ENCODE results near the gene PIGT. TPM values are rescaled to one million over a fixed set of nuclear protein-coding genes. Genes with fewer than 3 reads are reported as not detected.

Gene PIGT
- polyA plus RNA-seq (2012; ENCODE audit: low read depth, missing spikeins) = 26.8 TPM

DNA sequence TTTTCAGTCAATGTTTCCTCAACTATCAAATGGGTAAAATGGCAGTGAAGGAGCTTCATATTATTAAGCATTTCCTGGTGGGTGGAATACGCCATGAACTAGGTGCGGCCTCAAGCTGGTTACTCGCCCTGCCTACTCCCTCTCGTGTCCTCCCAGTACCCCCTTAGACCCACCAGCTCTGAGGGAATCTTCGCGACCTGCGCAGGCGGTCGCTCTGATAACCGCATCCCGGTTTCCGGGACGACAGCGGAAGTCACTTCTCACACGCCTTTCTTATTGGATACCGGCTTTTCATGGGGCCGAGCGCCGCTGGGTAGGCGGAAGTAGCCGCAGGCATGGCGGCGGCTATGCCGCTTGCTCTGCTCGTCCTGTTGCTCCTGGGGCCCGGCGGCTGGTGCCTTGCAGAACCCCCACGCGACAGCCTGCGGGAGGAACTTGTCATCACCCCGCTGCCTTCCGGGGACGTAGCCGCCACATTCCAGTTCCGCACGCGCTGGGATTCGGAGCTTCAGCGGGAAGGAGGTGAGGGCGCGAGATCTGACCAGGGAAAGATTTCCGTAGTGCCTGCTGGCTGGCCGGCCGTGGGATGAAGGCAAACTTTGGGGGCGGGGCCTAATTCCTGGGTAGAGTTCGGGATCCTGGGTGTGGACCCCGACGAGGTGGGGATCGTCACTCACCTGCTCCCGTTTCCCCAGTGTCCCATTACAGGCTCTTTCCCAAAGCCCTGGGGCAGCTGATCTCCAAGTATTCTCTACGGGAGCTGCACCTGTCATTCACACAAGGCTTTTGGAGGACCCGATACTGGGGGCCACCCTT is at the start of gene PIGT:
Gene PIGT, plus strand, starts transcription at position 320 of the 816 bp plus-strand sequence. Its CDS starts 16 bp downstream, at position 336.
- no peak for TF ChIP-seq POU2F2 (IDR thresholded peaks at IDR 0.05; ENCODE audit: low read depth, low read length)
- TF ChIP-seq POLR2A (IDR thresholded peaks at IDR 0.05; ENCODE audit: low read depth, low read length) = peak; percentile 92
- TF ChIP-seq TAF1 (IDR thresholded peaks at IDR 0.05; ENCODE audit: low read depth, low read length) = peak; percentile 65
- peak; percentile 40 for TF ChIP-seq SPI1 (IDR thresholded peaks at IDR 0.05; ENCODE audit: low read depth, low read length)
- peak; percentile 86 for TF ChIP-seq POLR2AphosphoS5 (IDR thresholded peaks at IDR 0.05; ENCODE audit: low read depth, low read length)
- peak; percentile 70 for DNase-seq (ENCODE audit: insufficient read length, low spot score)
- FAIRE-seq = peak; percentile 89

DNA sequence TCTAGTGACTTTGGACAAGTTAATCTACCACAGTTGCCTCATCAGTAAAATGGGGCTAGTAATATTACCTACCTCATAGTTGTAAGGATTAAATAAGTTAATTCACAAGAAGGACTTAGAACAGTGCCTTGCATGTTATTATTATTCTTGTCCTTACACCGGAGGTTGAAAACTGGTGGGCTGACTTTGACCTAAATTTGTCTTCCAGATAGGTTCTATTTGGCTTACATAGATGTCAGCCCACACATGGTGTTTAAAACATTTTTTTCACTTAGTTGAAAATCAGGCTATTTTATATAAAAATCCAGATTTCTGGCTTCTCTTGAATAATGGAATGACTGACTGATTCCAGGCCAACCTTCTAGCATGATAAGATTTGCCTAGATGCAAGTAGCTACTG is 49.7 kb upstream of the PIGT start:
- no peak for TF ChIP-seq POU2F2 (IDR thresholded peaks at IDR 0.05; ENCODE audit: low read depth, low read length)
- TF ChIP-seq SPI1 (IDR thresholded peaks at IDR 0.05; ENCODE audit: low read depth, low read length) = no peak
- no peak for TF ChIP-seq TAF1 (IDR thresholded peaks at IDR 0.05; ENCODE audit: low read depth, low read length)
- no peak for TF ChIP-seq POLR2AphosphoS5 (IDR thresholded peaks at IDR 0.05; ENCODE audit: low read depth, low read length)
- TF ChIP-seq PAX5 (IDR thresholded peaks at IDR 0.05; ENCODE audit: insufficient read depth, low read length, severe bottlenecking) = no peak
- no peak for TF ChIP-seq POLR2A (IDR thresholded peaks at IDR 0.05; ENCODE audit: low read depth, low read length)
- DNase-seq (ENCODE audit: insufficient read length, low spot score) = no peak
- FAIRE-seq = no peak

DNA sequence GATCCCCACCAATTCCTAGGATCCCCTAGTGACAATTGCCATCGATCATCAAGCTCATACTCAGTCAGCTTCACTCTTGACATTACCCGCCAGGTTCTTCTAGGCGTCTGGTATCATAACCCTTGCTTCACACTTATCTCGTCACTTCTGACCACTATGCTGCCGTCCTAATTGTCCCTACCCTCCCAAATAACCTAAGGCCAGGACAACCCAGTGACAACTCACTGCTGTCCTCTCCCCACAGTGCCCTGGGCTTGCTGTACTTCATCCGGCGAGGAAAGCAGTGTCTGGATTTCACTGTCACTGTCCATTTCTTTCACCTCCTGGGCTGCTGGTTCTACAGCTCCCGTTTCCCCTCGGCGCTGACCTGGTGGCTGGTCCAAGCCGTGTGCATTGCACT is 49.3 kb upstream of the PIGT start:
- no peak for FAIRE-seq
- DNase-seq (ENCODE audit: insufficient read length, low spot score) = no peak
- TF ChIP-seq POLR2AphosphoS5 (IDR thresholded peaks at IDR 0.05; ENCODE audit: low read depth, low read length) (no peak), PAX5 (IDR thresholded peaks at IDR 0.05; ENCODE audit: insufficient read depth, low read length, severe bottlenecking) (no peak), TAF1 (IDR thresholded peaks at IDR 0.05; ENCODE audit: low read depth, low read length) (no peak), POLR2A (IDR thresholded peaks at IDR 0.05; ENCODE audit: low read depth, low read length) (no peak), SPI1 (IDR thresholded peaks at IDR 0.05; ENCODE audit: low read depth, low read length) (no peak), POU2F2 (IDR thresholded peaks at IDR 0.05; ENCODE audit: low read depth, low read length) (no peak)

DNA sequence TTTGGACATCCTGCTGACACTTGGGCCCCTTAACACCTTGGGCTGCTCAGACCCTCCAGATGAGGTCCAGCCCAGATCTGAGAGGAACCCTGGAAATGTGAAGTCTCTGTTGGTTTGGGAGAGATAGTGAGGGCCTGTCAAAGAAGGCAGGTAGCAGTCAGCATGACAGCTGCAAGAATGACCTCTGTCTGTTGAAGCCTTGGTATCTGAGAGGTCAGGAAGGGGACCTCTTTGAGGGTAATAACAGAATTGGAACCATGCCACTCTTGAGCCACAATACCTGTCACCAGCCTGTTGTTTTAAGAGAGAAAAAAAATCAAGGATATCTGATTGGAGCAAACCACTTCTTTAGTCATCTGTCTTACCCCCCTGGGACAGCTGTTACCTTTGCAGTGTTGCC is 48.8 kb upstream of the PIGT start:
- TF ChIP-seq POLR2AphosphoS5 (IDR thresholded peaks at IDR 0.05; ENCODE audit: low read depth, low read length) (no peak), TAF1 (IDR thresholded peaks at IDR 0.05; ENCODE audit: low read depth, low read length) (no peak), PAX5 (IDR thresholded peaks at IDR 0.05; ENCODE audit: insufficient read depth, low read length, severe bottlenecking) (no peak), SPI1 (IDR thresholded peaks at IDR 0.05; ENCODE audit: low read depth, low read length) (no peak), POLR2A (IDR thresholded peaks at IDR 0.05; ENCODE audit: low read depth, low read length) (no peak), POU2F2 (IDR thresholded peaks at IDR 0.05; ENCODE audit: low read depth, low read length) (no peak)
- no peak for FAIRE-seq
- DNase-seq (ENCODE audit: insufficient read length, low spot score) = no peak

DNA sequence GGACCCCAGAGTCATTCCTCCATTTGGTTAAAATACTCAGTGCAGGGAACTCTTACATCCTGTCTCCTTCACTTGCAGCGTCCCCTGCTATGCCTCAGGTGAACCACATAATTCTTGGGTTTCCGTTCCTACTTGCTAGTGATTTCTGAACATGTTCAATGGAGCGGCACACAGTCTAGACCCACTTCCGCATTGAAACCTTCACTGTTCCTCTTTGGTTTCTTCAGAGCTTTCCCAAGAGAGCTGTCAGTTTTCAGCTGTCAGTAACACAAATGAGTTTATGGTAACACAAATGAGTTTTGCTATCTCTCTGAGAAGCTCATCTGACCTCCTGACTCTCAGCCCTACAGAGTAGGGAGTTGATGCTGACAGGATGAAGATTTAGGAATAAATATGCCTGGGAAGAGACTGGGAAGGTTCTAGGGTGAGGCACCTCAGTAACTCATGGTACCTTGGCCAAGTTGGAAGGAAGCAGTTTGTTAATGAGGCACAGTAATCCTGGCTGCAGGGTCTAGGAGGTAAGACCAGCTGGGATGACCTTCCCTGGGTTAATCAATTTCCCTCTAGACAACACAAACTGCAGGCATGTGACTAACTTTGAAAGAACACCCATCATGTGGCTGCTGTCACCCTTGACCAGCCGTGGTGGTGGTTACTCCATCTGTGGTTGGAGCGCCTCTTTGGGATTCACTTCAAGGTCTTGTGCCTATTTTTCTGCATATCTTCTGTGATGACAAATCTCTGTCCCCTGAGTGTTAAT is 47.5 kb upstream of the PIGT start:
- TF ChIP-seq POLR2A (IDR thresholded peaks at IDR 0.05; ENCODE audit: low read depth, low read length) (no peak), SPI1 (IDR thresholded peaks at IDR 0.05; ENCODE audit: low read depth, low read length) (peak; percentile 99), POU2F2 (IDR thresholded peaks at IDR 0.05; ENCODE audit: low read depth, low read length) (peak; percentile 84), TAF1 (IDR thresholded peaks at IDR 0.05; ENCODE audit: low read depth, low read length) (no peak), PAX5 (IDR thresholded peaks at IDR 0.05; ENCODE audit: insufficient read depth, low read length, severe bottlenecking) (peak; percentile 91)
- FAIRE-seq = peak; percentile 90
- peak; percentile 67 for DNase-seq (ENCODE audit: insufficient read length, low spot score)

DNA sequence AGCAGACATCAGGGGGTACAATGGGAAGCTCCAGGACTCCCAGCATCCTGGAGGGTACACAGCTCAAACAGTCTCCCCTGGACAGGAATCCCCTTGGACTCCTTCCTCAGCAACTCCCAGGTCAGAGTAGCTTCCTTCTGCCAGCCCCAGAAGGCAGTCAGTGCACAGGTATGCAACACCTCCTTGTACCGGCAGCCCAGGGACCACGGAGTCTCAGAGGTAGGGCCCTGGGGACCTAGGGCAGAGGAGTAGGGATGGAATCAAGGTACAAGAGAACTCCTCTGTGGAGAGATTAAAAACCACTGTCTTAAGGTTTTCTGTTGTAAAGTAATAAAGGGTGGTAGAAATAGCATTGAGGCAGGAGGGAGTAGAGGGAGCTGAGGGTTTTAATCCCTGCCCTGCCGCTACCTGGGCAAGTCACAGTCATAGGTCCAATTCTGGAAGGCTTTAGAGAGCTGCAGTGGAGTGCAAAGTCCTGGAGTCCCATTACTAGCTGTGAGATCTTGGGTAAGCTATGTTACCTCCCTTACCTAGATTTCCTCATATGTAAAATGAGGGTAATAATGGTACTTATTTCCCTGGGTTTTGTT is 45.3 kb upstream of the PIGT start:
- DNase-seq (ENCODE audit: insufficient read length, low spot score) = no peak
- TF ChIP-seq POLR2AphosphoS5 (IDR thresholded peaks at IDR 0.05; ENCODE audit: low read depth, low read length) (no peak), TAF1 (IDR thresholded peaks at IDR 0.05; ENCODE audit: low read depth, low read length) (no peak), POLR2A (IDR thresholded peaks at IDR 0.05; ENCODE audit: low read depth, low read length) (no peak), SPI1 (IDR thresholded peaks at IDR 0.05; ENCODE audit: low read depth, low read length) (no peak), PAX5 (IDR thresholded peaks at IDR 0.05; ENCODE audit: insufficient read depth, low read length, severe bottlenecking) (no peak), POU2F2 (IDR thresholded peaks at IDR 0.05; ENCODE audit: low read depth, low read length) (no peak)
- FAIRE-seq = no peak

DNA sequence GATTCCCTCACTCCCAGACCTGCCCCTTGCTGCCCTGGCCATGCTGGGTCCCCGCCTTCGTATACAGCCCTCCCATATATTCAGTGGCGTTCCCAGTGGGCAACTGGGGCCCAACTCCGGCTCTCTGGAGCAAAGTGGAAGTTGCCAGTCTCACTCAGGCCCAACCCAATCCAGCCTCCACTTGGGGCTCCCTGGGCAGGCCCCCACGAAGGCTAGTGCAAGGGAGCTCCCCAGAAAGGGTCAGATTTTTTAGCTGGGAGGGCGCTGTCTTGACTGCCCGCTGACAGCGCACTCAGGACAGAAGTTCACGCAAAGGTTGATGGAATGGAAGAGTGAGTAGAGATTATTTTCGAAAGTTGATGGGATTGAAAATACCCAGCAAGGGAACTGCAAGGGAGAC is 43.7 kb upstream of the PIGT start:
- FAIRE-seq = no peak
- DNase-seq (ENCODE audit: insufficient read length, low spot score) = no peak
- TF ChIP-seq POLR2AphosphoS5 (IDR thresholded peaks at IDR 0.05; ENCODE audit: low read depth, low read length) (no peak), TAF1 (IDR thresholded peaks at IDR 0.05; ENCODE audit: low read depth, low read length) (no peak), SPI1 (IDR thresholded peaks at IDR 0.05; ENCODE audit: low read depth, low read length) (no peak), POU2F2 (IDR thresholded peaks at IDR 0.05; ENCODE audit: low read depth, low read length) (no peak), PAX5 (IDR thresholded peaks at IDR 0.05; ENCODE audit: insufficient read depth, low read length, severe bottlenecking) (no peak), POLR2A (IDR thresholded peaks at IDR 0.05; ENCODE audit: low read depth, low read length) (no peak)

DNA sequence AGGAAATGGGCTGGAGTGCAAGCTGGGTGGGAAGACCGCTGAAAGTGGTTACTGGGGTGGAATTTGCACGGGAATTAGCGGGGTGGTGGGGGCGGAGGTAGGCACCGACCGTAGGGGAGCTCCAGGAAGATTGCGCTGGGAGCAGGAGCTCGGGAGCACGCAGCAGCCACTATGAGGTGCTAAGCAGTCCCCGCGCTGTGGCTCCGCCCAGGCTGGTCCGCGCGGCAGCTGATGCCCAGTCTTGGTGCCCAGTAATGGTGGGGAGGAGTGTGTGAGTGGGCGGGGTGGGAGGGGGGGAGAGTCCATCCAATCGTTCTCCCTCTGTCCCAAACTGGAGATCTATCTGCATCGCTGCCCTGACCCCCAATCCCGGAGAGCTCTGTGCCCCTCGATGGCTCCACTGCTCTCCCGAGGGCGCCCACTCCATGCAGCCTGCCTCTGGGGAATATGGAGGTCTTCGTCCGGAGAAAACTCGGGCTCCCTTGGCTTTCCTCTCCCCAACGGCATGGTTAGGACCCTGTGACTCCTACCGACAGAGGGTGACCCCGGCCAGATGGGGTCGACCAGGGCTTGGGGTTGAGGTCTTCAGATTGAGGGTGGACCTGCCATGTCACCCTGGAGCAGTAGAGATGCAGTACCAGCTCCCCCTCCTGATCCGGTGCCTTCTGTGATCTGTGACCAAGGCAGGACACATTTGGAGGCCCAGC is 43.1 kb upstream of the PIGT start:
- FAIRE-seq (no peak), DNase-seq (ENCODE audit: insufficient read length, low spot score) (no peak)
- no peak for TF ChIP-seq SPI1 (IDR thresholded peaks at IDR 0.05; ENCODE audit: low read depth, low read length)

All from GM12891 (cell line).